Activated CD4-positive, alpha-beta memory T cell treated with anti-CD3 and anti-CD28 coated beads for 36 hours (primary cell): Measurements from ENCODE around the gene MIEF1. TPM values are rescaled to one million over a fixed set of nuclear protein-coding genes. Genes with fewer than 3 reads are reported as not detected.
A peak's percentile ranks its signal among the peaks of the same experiment; 100 is the strongest.

Experiments used
- CTCF ChIA-PET: fragments of 350-600 bp; sonication (Branson Sonifier 250); formaldehyde crosslinking; loops from one replicate; lab custom pipeline; 2021; ENCODE audit warnings: antibody characterized with exemption, inconsistent platforms; lab: Charles Lee
- POLR2A ChIA-PET: fragments of 350-600 bp; sonication (Branson Sonifier 250); formaldehyde crosslinking; loops from one replicate; lab custom pipeline; 2021; ENCODE audit warnings: antibody characterized with exemption; lab: Charles Lee
- DNase-seq: peaks from one replicate; pipeline ENCODE4 v3.0.0-alpha.2; 2020
- H3K27ac Mint-ChIP-seq: one replicate; pipeline ENCODE4 v1.8.0; 2021; ENCODE audit warnings: mixed read lengths
- H3K27me3 Mint-ChIP-seq: one replicate; pipeline ENCODE4 v1.8.0; 2021; ENCODE audit warnings: mixed read lengths
- H3K36me3 Mint-ChIP-seq: one replicate; pipeline ENCODE4 v1.8.0; 2021; ENCODE audit warnings: mixed read lengths
- H3K4me1 Mint-ChIP-seq: one replicate; pipeline ENCODE4 v1.8.0; 2021; ENCODE audit warnings: low read depth, mixed read lengths
- H3K4me3 Mint-ChIP-seq: one replicate; pipeline ENCODE4 v1.8.0; 2021; ENCODE audit warnings: mild to moderate bottlenecking, mixed read lengths
- H3K9me3 Mint-ChIP-seq: one replicate; pipeline ENCODE4 v1.8.0; 2021; ENCODE audit warnings: mixed read lengths
- intact Hi-C: fragments of 100-400 bp; cut with micrococcal nuclease; formaldehyde crosslinking; loops from one replicate; pipeline ENCODE4 v1.15.1; 2023
- total RNA-seq, 2 experiments: library from RNA; stranded (reverse); gene quantifications; one replicate each; pipeline ENCODE4 v1.2.3, GENCODE V29; 2021

The MIEF1 gene
- total RNA-seq, 2 experiments from 2014 or later, result 40.3 to 43.1 TPM

DNA sequence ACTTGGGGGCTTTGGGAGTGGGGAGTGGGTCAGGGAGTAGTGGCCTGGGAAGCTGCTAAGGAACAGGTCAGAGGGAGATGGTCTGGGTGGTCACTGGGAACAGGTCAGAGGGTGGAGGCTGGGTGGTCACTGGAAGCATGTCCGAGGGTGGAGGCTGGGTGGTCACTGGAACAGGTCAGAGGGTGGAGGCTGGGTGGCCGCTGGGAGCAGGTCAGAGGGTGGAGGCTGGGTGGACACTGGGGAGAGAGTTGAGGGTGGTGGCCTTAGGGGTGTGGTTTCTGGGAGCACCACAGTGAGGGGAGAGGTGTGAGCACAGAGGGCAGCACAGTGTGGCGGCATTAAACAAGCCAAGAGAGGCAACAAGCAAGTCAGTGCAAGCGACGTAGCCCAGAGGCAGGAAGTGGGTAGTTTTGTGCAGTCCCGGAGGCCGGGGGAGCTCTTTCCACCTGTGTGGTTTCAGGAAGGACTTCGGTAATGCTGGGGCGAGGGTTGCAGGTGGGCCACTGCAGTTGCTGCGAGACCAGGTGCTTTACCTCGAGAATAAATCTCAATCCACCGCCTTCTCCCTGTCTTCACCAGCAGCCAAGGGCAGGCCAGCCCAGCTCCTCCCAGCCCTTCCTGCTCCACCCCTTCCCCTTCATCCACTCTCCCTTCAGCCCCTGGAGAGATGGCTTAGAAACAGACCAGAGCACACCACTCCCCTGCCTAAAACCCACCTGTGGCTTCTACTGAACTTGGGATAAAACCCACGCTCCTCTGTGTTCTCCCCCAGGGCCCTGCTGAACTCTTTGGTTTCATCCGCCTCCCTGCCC, 65.3 kb downstream of the MIEF1 start:
- peak overlapping the region; percentile 2 for H3K27ac Mint-ChIP-seq
- DNase-seq, result peak; percentile 59
- H3K4me3 Mint-ChIP-seq, result no peak overlapping the region
- peaks cover 16% of the 10 kb centered on the region for H3K4me1 Mint-ChIP-seq
- no peaks in the 10 kb centered on the region for H3K36me3 Mint-ChIP-seq
- no peaks in the 10 kb centered on the region for H3K9me3 Mint-ChIP-seq
- no peaks in the 10 kb centered on the region for H3K27me3 Mint-ChIP-seq
- POLR2A ChIA-PET, result interaction anchor here (0.6 kb wide), 1 partner anchor 231 kb away, joined by 5 read pairs; no protein-coding TSS in a partner anchor
- CTCF ChIA-PET, result interaction anchor here (0.7 kb wide), 1 partner anchor 468 kb away, joined by 4 read pairs; no protein-coding TSS in a partner anchor
- intact Hi-C loops, result no loop called here

Other genes starting within 250 kb of the MIEF1 start
- gene RPL3, start 182.7 kb upstream of the MIEF1 start, total RNA-seq, result 1,000 to 10,000 TPM; 2,986 to 3,013 TPM
- gene SYNGR1, start 152.3 kb upstream of the MIEF1 start, total RNA-seq, result not detected
- gene TAB1, start 102.5 kb upstream of the MIEF1 start, total RNA-seq, result 10 to 100 TPM; 17.2 to 21.1 TPM
- under 1 TPM in 1 of 2 experiments, not detected in 1; 0.05 TPM for gene MGAT3, start 45.3 kb upstream of the MIEF1 start, total RNA-seq
- gene ATF4, start 18.3 kb downstream of the MIEF1 start, total RNA-seq, result 100 to 1,000 TPM; 437 to 455 TPM
- 10 to 100 TPM; 65.2 to 67.5 TPM for gene RPS19BP1, start 30.5 kb downstream of the MIEF1 start, total RNA-seq
- under 1 TPM; 0.36 to 0.57 TPM for gene CACNA1I, start 68.5 kb downstream of the MIEF1 start, total RNA-seq